HG03135 (cell line): ENCODE results near the gene AGXT.

Experiments
- ATAC-seq: cut with Tn5 transposase; IDR thresholded peaks from one replicate; pipeline ENCODE4 v1.9.1; 2021; ENCODE audit warnings: mild to moderate bottlenecking, moderate library complexity; ENCODE audit not compliant: unreplicated experiment

The AGXT gene

DNA sequence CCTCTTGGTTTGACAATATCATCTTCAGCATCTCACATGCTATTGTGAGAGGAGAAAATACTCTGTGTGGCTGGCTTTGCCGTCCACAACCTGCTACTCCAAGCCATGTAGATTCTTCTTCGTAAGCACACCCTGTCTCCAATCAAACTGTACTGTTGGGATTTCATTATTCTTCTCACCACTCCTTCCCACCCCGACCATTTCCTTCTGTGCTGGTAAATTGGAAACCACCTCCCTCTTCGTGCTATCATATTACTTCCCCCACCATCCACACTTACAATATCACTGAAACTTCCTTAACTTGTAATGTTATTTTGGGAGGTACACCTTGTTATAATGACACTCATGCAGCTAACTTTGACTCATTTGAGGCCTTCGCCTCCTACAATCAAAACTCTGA lies 3.2 kb upstream of the AGXT start:
- ATAC-seq, result no peak

- no peak for ATAC-seq
Measured at GRCh38 chr2:240869109-240869955, 708 bp downstream of the AGXT start.

- ATAC-seq, result no peak
Measured at GRCh38 chr2:240869956-240870875, 1.6 kb downstream of the AGXT start.

DNA sequence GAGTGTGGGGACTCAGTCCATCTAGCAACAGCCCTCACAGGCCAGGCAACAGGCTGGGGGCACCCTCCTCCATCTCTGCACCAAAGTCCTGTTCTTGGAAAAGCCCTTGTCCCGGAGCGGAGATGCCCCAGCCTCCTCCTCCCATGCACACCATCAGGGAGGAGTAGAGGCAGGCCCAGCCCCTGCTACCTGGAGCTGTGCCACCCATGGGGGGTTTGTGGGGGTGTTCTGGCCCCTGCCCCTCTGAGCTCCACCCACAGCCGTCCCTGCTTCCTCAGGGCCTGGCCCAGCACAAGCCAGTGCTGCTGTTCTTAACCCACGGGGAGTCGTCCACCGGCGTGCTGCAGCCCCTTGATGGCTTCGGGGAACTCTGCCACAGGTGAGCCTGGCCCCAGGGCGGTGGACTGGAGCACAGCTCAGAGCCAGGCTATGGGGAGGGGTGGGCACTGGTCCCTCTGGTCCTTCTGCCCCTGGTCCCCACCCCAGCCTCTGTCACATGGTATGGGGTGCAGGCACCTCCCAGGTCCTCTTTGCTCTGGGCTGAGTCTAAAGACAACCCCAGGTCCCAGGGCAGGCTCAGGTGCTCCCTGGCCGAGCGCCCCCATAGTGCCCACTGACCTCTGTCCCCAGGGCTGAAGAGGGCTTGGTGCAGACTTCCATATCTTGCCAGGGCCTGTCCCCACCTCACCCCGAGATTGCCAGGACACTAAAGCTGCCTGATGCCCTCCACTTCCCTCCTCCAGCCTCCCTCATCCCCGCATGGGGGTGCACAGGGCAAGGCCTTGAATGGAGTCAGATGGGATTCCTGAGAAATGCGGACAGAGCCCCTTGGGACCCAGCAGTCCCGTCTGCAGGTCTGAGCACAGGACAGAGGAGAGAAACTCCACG lies 2.7 kb downstream of the AGXT start:
- no peak for ATAC-seq

- no peak for ATAC-seq
Measured at GRCh38 chr2:240872317-240873097, 3.9 kb downstream of the AGXT start.

DNA sequence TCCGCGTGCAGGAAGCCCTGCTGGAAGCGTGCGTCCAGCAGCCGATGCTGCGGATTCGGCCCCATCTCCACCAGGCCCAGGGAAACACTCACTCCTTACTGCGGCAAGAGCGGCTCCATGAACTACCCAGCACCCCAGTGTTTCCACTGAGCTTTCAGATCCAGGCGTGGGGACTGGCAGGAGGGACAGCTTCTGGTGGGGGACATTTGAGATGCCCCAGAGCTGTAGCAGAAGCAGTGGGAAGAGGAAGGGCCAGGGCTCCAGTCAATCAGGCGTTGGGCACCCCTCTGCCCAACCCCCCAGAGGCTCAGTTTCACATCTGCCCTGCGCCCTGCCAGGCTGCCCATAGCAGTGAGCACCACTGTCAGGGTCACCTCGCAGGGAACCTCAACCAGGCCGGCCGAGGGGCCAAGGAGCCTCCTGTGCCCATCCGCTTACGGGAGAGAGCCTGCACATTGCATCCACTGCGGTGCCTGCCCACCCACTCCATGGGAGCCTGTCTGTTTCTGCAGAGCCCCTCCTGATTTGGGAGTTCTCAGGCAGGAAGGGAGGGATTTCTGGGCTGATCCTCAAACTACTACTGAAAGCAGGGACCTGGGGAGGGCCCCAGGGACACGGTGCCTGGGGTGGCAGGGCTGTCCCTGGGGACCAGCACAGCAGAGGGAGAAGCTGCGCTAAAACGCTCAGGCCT lies 4.6 kb downstream of the AGXT start:
- ATAC-seq, result no peak

DNA sequence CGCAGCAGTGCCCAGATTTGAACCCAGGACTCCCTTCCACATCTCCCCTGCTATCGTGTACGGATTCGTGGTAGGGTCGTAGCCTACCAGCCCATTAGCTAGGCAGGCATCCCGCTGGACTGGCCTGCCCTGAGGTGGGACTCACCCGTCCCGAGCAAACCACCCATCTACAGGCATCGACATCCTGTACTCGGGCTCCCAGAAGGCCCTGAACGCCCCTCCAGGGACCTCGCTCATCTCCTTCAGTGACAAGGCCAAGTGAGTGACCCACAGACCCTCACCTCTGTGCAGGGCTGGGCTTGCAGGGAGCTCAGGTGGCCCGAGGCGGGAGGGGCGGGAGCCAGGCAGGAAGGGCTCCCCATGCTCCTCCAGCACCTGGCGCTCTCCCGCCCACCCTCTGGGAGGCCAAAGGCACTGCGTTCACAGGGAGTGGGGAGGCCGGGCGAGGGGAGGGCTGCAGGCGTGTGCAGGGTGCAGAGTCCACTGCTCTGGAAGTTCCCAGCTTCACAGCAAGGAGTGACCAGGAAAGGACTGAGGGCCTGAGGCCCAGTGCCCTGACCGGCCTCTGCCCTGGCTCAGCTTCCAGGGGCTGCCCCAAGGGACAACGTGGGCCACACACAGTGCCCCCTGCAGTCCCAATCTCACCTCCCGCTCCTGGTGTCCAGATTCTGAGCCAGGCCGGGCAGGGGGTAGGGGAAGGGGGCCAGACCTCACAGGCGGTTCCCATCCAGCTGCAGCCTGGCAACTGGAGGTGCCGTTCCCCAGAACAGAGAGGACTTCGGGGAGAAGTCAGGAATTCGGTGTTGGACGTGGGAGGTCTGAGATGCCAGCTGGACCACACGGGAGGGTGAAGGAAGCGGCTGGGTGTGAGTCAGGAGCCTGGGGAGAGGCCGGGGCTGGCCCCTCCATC lies 5.4 kb downstream of the AGXT start:
- ATAC-seq, result no peak

DNA sequence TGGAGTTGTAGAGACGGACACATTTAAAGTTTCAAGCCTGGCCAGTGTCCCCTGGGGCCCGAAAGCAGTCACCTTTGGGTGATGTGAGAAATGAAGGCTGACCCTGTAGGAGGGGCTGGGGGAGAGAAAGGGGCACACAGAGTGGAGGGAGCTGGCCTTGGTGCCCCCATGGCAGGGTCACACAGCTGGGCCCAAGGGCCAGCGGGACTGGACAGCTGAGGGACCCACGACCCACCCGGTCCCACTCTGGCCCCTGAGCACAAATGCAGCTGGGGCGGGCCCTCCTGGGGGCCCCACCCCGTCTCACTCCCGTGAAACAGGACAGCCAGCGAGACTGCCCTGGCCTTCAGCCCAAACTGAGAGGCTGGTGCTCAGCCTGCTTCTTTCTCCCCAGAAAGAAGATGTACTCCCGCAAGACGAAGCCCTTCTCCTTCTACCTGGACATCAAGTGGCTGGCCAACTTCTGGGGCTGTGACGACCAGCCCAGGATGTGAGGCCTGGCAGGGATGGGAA lies 6.1 kb downstream of the AGXT start:
- ATAC-seq, result no peak

DNA sequence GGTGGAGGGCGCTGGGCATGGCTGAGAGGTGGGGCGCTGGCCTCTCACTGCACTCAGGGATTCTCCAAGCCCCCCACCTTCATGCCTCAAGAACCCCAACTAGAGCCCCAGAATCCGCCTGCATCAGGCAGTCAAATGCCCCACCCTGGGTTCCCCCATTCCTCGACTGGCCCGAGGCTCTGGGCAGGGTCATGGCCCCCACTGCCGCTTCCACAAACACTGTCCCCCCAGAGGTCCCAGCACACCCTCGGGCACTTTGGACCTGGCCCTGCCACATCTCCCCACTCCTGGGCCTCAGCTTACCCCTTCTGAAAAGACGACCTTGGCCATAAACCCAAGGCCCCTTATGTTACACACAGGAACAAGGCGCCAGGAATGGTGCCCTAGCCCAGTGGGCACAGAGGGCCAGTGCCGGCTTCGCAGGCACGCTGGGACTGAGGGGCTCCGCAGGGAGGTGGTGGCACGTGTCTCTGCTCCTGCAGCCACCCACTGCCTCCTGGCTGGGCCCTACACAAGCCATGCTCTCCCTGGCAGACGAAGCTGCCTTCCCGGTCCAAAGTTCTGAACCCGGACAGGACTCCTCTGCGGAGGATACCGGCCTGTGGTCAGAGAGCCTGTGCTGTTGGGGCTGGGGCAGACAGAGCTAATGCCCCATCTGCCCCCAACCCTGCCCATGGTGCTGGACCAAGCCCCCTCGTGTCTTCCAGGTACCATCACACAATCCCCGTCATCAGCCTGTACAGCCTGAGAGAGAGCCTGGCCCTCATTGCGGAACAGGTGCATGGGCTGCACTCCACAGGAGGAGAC lies 6.8 kb downstream of the AGXT start:
- ATAC-seq, result no peak

DNA sequence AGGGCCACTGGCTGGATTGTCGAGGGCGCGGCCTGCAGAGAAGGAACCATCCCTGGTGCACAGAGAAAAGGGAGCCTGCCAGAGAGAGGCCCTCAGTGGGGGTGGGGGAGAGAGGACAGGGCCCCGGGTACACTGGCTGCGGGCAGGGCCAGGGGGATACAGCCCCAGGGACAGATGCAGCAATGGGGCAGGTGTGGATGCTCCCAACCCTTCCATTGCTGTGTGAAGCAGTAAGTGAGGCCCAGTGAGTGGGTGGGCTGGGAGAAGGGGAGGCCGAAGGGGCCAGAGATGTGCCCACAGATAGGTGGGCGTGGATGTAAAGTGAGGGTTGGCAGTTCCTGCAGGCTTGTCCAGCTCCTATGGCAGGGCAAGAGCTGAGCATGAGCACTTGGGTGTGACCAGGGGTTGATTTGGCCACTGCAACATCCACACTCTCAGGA lies 7.4 kb downstream of the AGXT start:
- no peak for ATAC-seq

DNA sequence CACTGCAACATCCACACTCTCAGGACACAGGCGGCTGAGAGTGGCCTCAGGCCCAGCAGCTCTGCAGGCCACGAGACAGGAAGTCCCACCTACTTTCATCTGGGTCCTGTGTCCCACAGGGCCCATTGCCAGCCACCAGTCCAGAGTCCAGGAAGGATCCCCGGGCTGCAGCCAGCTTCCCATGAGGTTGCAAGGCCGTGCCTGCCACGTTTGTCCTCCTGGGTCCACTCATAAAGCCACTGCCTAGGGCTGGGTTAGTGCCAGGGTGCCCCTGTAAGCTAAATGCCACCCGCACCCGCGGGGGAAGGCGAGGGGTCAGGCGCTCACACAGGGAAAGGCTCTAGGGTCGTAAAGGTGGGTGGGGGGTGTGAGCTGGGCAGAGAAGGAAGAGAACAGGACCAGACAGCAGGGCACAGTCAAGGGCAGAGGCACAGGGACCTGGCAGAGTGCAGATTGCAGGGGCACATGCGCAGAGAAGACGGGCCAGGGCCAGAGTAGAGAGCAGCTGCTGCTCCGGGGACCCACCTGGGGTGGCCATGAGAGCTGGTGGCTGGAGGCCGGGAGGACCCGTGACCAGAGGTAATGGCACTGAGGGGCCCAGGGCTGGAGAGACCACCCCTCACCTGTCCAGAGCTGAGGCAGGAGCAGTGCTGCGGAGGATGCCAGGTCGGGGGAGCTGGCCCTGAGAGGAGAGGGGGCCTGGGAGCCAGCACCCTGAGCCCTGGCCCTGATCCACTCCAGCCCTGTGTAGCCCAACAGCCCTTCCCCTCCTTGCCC lies 8.0 kb downstream of the AGXT start:
- ATAC-seq, result no peak

GRCh38 chr2:240877460-240878340 lies 9.1 kb downstream of the AGXT start:
- ATAC-seq, result no peak

GRCh38 chr2:240878341-240878936 lies 9.8 kb downstream of the AGXT start:
- ATAC-seq, result no peak

- ATAC-seq, result no peak
Measured at GRCh38 chr2:240879105-240879504, 10.5 kb downstream of the AGXT start.

DNA sequence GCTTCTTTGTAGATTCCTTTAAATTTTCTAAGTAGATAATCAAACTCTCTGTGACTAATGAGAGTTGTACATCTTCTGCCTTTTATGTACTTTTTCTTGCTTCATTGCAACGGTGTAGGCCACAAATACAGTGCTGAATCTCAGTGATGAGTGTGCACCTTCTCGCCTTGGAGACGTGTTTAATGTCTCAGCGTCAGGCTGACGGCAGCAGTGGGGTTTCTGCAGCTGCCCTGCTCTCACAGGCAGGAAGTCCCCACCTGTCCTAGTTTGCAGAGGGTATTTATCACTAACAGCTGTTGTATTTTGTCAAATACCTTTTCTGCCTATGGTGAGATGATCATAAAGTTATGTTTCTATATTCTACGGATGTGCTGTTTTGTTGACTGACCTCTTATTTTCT lies 13.3 kb downstream of the AGXT start:
- no peak for ATAC-seq
